ENCODE results near the gene HAL.

Gene HAL

GRCh38 chr12:95942524-95943329 lies 53.4 kb downstream of the HAL start, which contains the start of gene CCDC38:
TSS of gene CCDC38 (minus strand) at chr12:95942614. CDS start at chr12:95936509, 6,105 bp downstream.
- DNase-seq (ENCODE audit: low read depth in 4 of 4, low spot score in 1 of 4) = peak; percentile 54 to 83 (median 65)

- no peak for DNase-seq (ENCODE audit: low read depth in 4 of 4, low spot score in 1 of 4)
Measured at GRCh38 chr12:95942101-95942523, 54.0 kb downstream of the HAL start.

- no peak for DNase-seq (ENCODE audit: low read depth in 4 of 4, low spot score in 1 of 4)
Measured at GRCh38 chr12:95940514-95940913, 55.6 kb downstream of the HAL start.
